Activated naive CD8-positive, alpha-beta T cell treated with anti-CD3 and anti-CD28 coated beads, Interleukin-2, amount 50 U/mL, for 24 hours (primary cell): ENCODE data around the gene SNX32.
A peak's percentile ranks its signal among the peaks of the same experiment; 100 is the strongest.
"Not testable (repeated sequence)": the region's sequence is repeated elsewhere in the genome, so short reads cannot be mapped to it uniquely, and the experiment has no call there.

Experiments used
- ATAC-seq: fragments of 150-1000 bp; cut with Tn5 transposase; one replicate; pipeline ENCODE4 v1.10.0; 2021
- DNase-seq: peaks from one replicate; pipeline ENCODE4 v3.0.0; 2021
- H3K27ac Mint-ChIP-seq: one replicate; pipeline ENCODE4 v1.8.0; 2021; ENCODE audit warnings: mild to moderate bottlenecking, mixed read lengths
- H3K27me3 Mint-ChIP-seq: one replicate; pipeline ENCODE4 v1.8.0; 2021; ENCODE audit warnings: mixed read lengths
- H3K36me3 Mint-ChIP-seq: one replicate; pipeline ENCODE4 v1.8.0; 2021; ENCODE audit warnings: low read depth, mixed read lengths
- H3K4me1 Mint-ChIP-seq: one replicate; pipeline ENCODE4 v1.8.0; 2021; ENCODE audit warnings: mixed read lengths
- H3K4me3 Mint-ChIP-seq: one replicate; pipeline ENCODE4 v1.8.0; 2021; ENCODE audit warnings: mild to moderate bottlenecking, moderate library complexity, mixed read lengths
- H3K9me3 Mint-ChIP-seq: one replicate; pipeline ENCODE4 v1.8.0; 2021; ENCODE audit warnings: mixed read lengths

Gene SNX32

DNA sequence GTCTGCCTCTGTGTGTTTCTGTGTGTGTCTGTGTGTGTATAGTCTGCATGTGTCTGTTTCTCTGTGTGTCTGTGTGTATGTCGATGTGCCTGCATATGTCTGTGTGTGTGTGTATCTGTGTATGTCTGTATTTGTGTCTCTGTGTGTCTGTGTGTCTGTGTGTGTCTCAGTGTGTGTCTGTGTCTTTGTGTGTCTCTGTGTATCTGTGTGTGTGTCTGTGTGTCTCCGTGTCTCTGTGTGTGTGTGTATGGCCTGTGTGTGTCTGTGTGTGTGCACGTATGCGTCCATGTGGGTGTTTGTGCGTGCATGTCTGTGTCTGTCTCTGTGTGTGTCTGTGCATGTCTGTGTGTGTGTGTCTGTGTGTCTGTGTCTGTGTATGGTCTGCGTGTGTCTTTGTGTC, 439 bp downstream of the SNX32 start:
- no peak for DNase-seq
- Mint-ChIP-seq H3K36me3 (peaks cover 3% of the 10 kb centered on the region), H3K9me3 (no peaks in the 10 kb centered on the region), H3K27ac (no peak overlapping the region), H3K4me3 (no peak overlapping the region), H3K4me1 (peaks cover 22% of the 10 kb centered on the region), H3K27me3 (peaks cover 2% of the 10 kb centered on the region)
- no peak for ATAC-seq

- Mint-ChIP-seq H3K4me1 (no peaks in the 10 kb centered on the region), H3K36me3 (no peaks in the 10 kb centered on the region), H3K27ac (no peak overlapping the region), H3K4me3 (no peak overlapping the region), H3K9me3 (no peaks in the 10 kb centered on the region), H3K27me3 (no peaks in the 10 kb centered on the region)
- DNase-seq: no peak
- no peak for ATAC-seq
Measured at GRCh38 chr11:65842144-65842543, 8.4 kb downstream of the SNX32 start.

GRCh38 chr11:65843811-65844210, 10.0 kb downstream of the SNX32 start:
- ATAC-seq (no peak), DNase-seq (no peak)
- Mint-ChIP-seq H3K36me3 (no peaks in the 10 kb centered on the region), H3K27ac (no peak overlapping the region), H3K4me3 (no peak overlapping the region), H3K27me3 (no peaks in the 10 kb centered on the region), H3K4me1 (no peaks in the 10 kb centered on the region), H3K9me3 (no peaks in the 10 kb centered on the region)

DNA sequence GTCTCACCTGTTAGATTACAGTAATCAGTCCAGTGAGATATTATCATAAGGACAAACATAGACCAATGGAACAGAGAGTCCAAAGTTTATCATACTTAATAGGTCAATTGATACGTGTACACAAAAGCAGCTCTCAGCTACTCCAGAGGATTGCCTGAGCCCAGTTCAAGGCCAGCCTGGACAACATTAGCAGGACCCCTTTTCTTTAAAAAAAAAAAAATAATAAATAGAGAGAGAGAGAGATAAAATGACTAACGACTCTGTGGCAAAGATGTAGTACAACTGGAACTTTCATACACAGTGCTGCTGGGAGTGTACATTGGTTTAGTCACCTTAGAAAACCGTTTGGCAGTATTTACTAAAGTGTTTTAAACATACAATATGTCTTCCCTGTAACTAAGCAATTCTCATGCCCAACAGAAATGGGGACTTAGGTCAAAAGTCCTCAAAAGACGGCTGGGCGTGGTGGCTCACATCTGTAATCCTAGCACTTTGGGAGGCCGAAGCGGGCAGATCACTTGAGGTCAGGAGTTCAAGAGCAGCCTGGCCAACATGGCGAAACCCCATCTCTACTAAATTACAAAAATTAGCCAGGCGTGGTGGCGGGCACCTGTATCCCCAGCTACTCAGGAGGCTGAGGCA, 10.6 kb downstream of the SNX32 start:
- no peak for DNase-seq
- ATAC-seq: no peak
- no peaks in the 10 kb centered on the region for H3K27me3 Mint-ChIP-seq
- H3K9me3 Mint-ChIP-seq: no peaks in the 10 kb centered on the region
- no peaks in the 10 kb centered on the region for H3K4me1 Mint-ChIP-seq
- no peaks in the 10 kb centered on the region for H3K36me3 Mint-ChIP-seq
- no peak overlapping the region for H3K27ac Mint-ChIP-seq
- H3K4me3 Mint-ChIP-seq: no peak overlapping the region

DNA sequence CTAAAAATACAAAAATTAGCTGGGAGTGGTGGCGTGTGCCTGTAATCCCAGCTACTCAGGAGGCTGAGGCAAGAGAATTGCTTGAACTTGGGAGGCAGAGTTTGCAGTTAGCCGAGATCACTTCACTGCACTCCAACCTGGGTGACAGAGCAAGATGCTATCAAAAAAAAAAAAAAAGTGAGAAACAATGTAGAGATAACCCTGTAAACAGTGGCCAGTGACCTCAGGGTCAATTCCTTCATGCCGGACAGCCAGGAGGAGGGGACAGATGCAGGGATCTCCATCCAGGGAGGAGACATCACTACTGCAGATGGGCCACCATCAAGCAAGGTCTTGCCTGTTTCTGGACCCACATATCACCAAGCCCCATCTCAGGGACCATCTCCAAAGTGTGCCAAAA, 14.0 kb downstream of the SNX32 start:
- Mint-ChIP-seq H3K9me3 (peaks cover 4% of the 10 kb centered on the region), H3K4me3 (no peak overlapping the region), H3K27ac (no peak overlapping the region)

DNA sequence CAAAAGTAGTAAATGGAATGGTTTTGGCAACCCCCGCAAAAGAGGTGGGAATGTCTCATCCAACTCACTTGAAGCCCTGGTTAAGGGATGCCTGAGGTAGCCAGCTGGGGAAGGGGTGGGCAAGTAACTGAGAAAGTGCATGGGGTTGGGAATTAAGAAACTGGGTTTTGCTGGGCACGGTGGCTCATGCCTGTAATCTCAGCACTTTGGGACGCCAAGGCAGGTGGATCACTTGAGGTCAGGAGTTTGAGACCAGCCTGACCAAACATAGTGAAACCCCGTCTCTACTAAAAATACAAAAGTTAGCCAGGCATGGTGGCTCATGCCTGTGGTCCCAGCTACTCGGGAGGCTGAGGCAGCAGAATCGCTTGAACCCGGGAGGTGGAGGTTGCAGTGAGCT, 14.9 kb downstream of the SNX32 start:
- DNase-seq, H3K4me3 Mint-ChIP-seq, H3K27me3 Mint-ChIP-seq, ATAC-seq, H3K9me3 Mint-ChIP-seq, H3K4me1 Mint-ChIP-seq, H3K27ac Mint-ChIP-seq: not testable (repeated sequence)
- H3K36me3 Mint-ChIP-seq: peaks cover 21% of the 10 kb centered on the region

More for the DNA sequence above, 14.0 kb downstream of the SNX32 start:
- no peak for DNase-seq
- Mint-ChIP-seq H3K27me3 (no peaks in the 10 kb centered on the region), H3K4me1 (no peaks in the 10 kb centered on the region), H3K36me3 (peaks cover 13% of the 10 kb centered on the region)
- ATAC-seq: no peak

- H3K4me3 Mint-ChIP-seq: no peak overlapping the region
- peaks cover 3% of the 10 kb centered on the region for H3K4me1 Mint-ChIP-seq
- H3K9me3 Mint-ChIP-seq: peaks cover 4% of the 10 kb centered on the region
- ATAC-seq: no peak
- H3K27ac Mint-ChIP-seq: no peak overlapping the region
- H3K36me3 Mint-ChIP-seq: peaks cover 27% of the 10 kb centered on the region
- H3K27me3 Mint-ChIP-seq: no peaks in the 10 kb centered on the region
- no peak for DNase-seq
Measured at GRCh38 chr11:65849366-65849765, 15.6 kb downstream of the SNX32 start.

DNA sequence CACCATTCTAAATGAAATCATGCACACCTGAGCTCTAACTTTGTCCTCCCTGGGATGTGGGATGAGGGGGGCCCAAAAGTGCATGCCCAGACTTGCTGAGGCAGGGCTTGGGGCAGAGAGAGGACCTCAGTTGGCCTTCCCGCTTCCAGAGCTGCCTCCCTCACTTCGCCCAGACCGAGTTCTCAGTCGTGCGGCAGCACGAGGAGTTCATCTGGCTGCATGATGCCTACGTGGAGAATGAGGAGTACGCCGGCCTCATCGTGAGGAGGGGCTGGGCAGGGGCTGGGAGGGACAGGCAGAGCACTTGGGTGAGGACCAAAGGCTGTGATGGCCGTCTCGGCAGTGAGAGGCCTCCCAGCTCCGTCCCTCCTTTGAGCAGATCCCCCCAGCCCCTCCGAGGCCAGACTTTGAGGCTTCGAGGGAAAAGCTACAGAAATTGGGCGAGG, 16.0 kb downstream of the SNX32 start:
- H3K36me3 Mint-ChIP-seq: peaks cover 32% of the 10 kb centered on the region
- ATAC-seq: no peak
- no peaks in the 10 kb centered on the region for H3K27me3 Mint-ChIP-seq
- DNase-seq: no peak
- H3K4me1 Mint-ChIP-seq: peaks cover 7% of the 10 kb centered on the region
- no peak overlapping the region for H3K27ac Mint-ChIP-seq
- H3K4me3 Mint-ChIP-seq: no peak overlapping the region
- peaks cover 4% of the 10 kb centered on the region for H3K9me3 Mint-ChIP-seq

DNA sequence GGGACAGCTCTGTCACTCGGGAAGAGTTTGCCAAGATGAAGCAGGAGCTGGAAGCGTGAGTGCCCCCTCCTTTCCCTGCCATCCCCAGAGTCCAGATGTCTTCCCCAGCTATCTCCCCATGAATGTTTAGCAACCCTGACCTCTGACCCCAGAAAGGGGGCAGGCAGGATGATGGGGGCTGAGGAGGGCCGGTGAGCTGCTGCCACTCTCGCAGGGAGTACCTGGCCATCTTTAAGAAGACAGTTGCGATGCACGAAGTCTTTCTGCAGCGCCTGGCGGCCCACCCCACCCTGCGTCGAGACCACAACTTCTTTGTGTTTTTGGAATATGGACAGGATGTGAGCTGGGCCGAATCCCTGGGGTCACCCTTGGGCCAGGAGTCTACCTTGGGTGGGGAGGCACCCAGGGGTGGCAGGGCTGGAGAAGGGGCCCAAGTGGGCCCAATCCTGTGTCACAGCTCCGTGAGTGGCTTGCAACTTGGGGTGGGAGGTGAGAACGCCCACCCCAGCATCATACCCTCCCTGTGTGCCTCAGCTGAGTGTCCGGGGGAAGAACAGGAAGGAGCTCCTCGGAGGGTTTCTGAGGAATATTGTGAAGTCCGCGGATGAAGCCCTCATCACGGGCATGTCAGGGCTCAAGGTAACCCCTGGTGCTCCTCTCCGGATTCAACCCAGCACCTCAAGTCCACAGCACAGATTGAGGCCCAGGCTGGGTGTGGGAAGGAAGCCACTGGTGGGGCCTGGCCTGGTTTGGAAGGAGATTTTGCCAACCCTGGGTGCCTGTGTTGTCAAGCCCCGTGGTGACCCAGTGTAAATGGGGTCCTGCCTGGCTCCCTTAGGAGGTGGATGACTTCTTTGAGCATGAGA, 16.7 kb downstream of the SNX32 start:
- ATAC-seq: no peak
- peaks cover 37% of the 10 kb centered on the region for H3K36me3 Mint-ChIP-seq

GRCh38 chr11:65851083-65851579, 17.4 kb downstream of the SNX32 start:
- Mint-ChIP-seq H3K27ac (no peak overlapping the region), H3K27me3 (no peaks in the 10 kb centered on the region), H3K4me3 (no peak overlapping the region), H3K36me3 (peaks cover 44% of the 10 kb centered on the region), H3K4me1 (peaks cover 18% of the 10 kb centered on the region), H3K9me3 (peaks cover 4% of the 10 kb centered on the region)
- DNase-seq (no peak), ATAC-seq (peak; percentile 38)

More for the DNA sequence above, 16.7 kb downstream of the SNX32 start:
- H3K9me3 Mint-ChIP-seq: peaks cover 4% of the 10 kb centered on the region
- no peak overlapping the region for H3K27ac Mint-ChIP-seq
- no peak for DNase-seq
- no peak overlapping the region for H3K4me3 Mint-ChIP-seq
- no peaks in the 10 kb centered on the region for H3K27me3 Mint-ChIP-seq
- peaks cover 11% of the 10 kb centered on the region for H3K4me1 Mint-ChIP-seq

- ATAC-seq: no peak
- peak overlapping the region; percentile 12 for H3K27ac Mint-ChIP-seq
- peaks cover 52% of the 10 kb centered on the region for H3K36me3 Mint-ChIP-seq
- DNase-seq: no peak
- peaks cover 26% of the 10 kb centered on the region for H3K4me1 Mint-ChIP-seq
- no peaks in the 10 kb centered on the region for H3K27me3 Mint-ChIP-seq
- peaks cover 4% of the 10 kb centered on the region for H3K9me3 Mint-ChIP-seq
- no peak overlapping the region for H3K4me3 Mint-ChIP-seq
Measured at GRCh38 chr11:65851811-65852507, 18.2 kb downstream of the SNX32 start.

- Mint-ChIP-seq H3K4me1 (peaks cover 26% of the 10 kb centered on the region), H3K36me3 (peaks cover 52% of the 10 kb centered on the region), H3K27me3 (no peaks in the 10 kb centered on the region), H3K27ac (no peak overlapping the region), H3K4me3 (no peak overlapping the region), H3K9me3 (peaks cover 4% of the 10 kb centered on the region)
- no peak for DNase-seq
- ATAC-seq: no peak
Measured at GRCh38 chr11:65852508-65853245, 18.9 kb downstream of the SNX32 start.

DNA sequence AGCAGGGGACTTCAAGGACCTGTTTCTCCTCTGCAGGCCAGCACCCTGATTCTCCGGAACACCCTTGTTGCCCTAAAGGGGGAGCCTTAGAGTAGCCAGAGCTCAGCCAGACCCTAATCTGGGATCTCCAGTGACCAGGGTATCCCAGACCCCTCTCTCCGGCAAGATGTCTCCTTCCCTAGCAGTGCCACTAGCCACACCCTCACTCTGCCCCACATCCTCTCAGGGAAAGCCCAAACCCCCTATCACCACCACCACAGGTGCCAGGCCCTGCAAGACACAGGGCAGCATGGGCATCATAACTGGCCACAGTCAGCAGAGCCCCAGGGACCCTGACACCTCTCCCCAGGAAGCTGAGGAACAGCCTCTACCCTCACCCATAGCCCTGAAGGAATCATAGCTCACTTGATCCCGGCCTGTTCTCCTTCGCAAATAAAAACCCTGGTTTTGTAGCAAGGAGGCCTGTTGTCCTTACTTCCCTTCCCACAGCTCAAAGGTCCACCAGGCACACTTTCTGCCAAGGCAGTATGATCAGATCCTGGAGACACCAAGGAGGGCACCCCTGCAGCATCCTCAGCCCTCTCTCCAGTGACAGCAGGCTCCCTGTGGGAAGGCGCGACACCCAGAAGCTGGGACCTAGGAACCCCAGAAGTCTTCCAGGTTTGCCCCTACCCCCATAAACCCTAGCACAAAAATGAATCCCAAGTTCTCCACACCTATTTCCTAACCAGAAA, 19.6 kb downstream of the SNX32 start:
- DNase-seq: no peak
- peak overlapping the region; percentile 4 for H3K4me3 Mint-ChIP-seq
- no peak overlapping the region for H3K27ac Mint-ChIP-seq
- peaks cover 4% of the 10 kb centered on the region for H3K9me3 Mint-ChIP-seq
- H3K36me3 Mint-ChIP-seq: peaks cover 52% of the 10 kb centered on the region
- H3K27me3 Mint-ChIP-seq: no peaks in the 10 kb centered on the region
- peaks cover 28% of the 10 kb centered on the region for H3K4me1 Mint-ChIP-seq
- no peak for ATAC-seq
